Endodermal cell (in vitro differentiated cells): Measurements from ENCODE around the gene TCF7L2. TPM values are rescaled to one million over a fixed set of nuclear protein-coding genes. Genes with fewer than 3 reads are reported as not detected.

Experiments
- DNase-seq: peaks from one replicate; pipeline ENCODE4 v3.0.0-alpha.2; 2017
- H3K27ac ChIP-seq: 2 replicates; pipeline ENCODE4 v1.5.1; 2013; ENCODE audit warnings: mild to moderate bottlenecking, low read depth, low read length, moderate library complexity
- H3K27me3 ChIP-seq: 2 replicates; pipeline ENCODE4 v1.6.1; 2013; ENCODE audit warnings: mild to moderate bottlenecking, low read length, moderate library complexity; ENCODE audit not compliant: insufficient read depth, control insufficient read depth, poor library complexity, severe bottlenecking
- H3K36me3 ChIP-seq: 2 replicates; pipeline ENCODE4 v1.7.0; 2013; ENCODE audit warnings: mild to moderate bottlenecking, low read length, moderate library complexity; ENCODE audit not compliant: control insufficient read depth, insufficient read depth
- H3K4me1 ChIP-seq: one replicate; pipeline ENCODE4 v1.7.0; 2013; ENCODE audit warnings: low read length; ENCODE audit not compliant: control insufficient read depth, insufficient read depth
- H3K4me3 ChIP-seq: 2 replicates; pipeline ENCODE4 v1.5.1; 2013; ENCODE audit warnings: mild to moderate bottlenecking, low read length, moderate library complexity
- H3K9ac ChIP-seq: 2 replicates; pipeline ENCODE4 v1.6.1; 2013; ENCODE audit warnings: mild to moderate bottlenecking, low read length, moderate library complexity; ENCODE audit not compliant: poor library complexity, severe bottlenecking; ENCODE audit errors: extremely low read depth
- H3K9me3 ChIP-seq: 2 replicates; pipeline ENCODE4 v1.6.1; 2013; ENCODE audit warnings: mild to moderate bottlenecking, low read length, moderate library complexity; ENCODE audit not compliant: control insufficient read depth
- H3K27ac Mint-ChIP-seq: 2 replicates; pipeline ENCODE4 v1.8.0; 2020; ENCODE audit warnings: mixed read lengths
- H3K27me3 Mint-ChIP-seq: 2 replicates; pipeline ENCODE4 v1.8.0; 2021; ENCODE audit warnings: mild to moderate bottlenecking, mixed read lengths; ENCODE audit not compliant: insufficient read depth
- H3K36me3 Mint-ChIP-seq: 2 replicates; pipeline ENCODE4 v1.8.0; 2020; ENCODE audit warnings: low read depth, mixed read lengths
- H3K4me1 Mint-ChIP-seq: 2 replicates; pipeline ENCODE4 v1.8.0; 2020; ENCODE audit warnings: mixed read lengths
- H3K4me3 Mint-ChIP-seq: 2 replicates; pipeline ENCODE4 v1.8.0; 2020; ENCODE audit warnings: mild to moderate bottlenecking, moderate library complexity, mixed read lengths
- H3K9me3 Mint-ChIP-seq: 2 replicates; pipeline ENCODE4 v1.8.0; 2020; ENCODE audit warnings: mild to moderate bottlenecking, mixed read lengths
- WGBS, 2 experiments: methylation state at CpG; one replicate each; pipeline versions ENCODE4 v1.1.5 to v1.1.7; 2013; ENCODE audit warnings: missing lambda C conversion rate in 2 of 2, mixed read lengths in 1 of 2; ENCODE audit not compliant: insufficient coverage in 1 of 2, insufficient read length in 1 of 2; 5-methylcytosine and 5-hydroxymethylcytosine counted together
- total RNA-seq, 2 donors: library from RNA; stranded (reverse); fragmentation: NEBNext Ultra II Directional in 1 of 2; extraction: Animal tissue kit (Norgen Biotek cat#: 25700) in 1 of 2; gene quantifications; 2 replicates in 1 of 2; 3 replicates in 1 of 2; pipeline ENCODE4 v1.2.1, GENCODE V29; 2021
- TF ChIP-seq, protein P1 (sequence below): fragments of 200-600 bp; sonication (generic); conservative IDR thresholded peaks from 2 replicates; pipeline ENCODE4 v1.5.0; 2021; ENCODE audit warnings: antibody characterized with exemption, mild to moderate bottlenecking

Gene TCF7L2
- total RNA-seq, 2 donors from 2014 or later: 73.2 to 105 TPM

DNA sequence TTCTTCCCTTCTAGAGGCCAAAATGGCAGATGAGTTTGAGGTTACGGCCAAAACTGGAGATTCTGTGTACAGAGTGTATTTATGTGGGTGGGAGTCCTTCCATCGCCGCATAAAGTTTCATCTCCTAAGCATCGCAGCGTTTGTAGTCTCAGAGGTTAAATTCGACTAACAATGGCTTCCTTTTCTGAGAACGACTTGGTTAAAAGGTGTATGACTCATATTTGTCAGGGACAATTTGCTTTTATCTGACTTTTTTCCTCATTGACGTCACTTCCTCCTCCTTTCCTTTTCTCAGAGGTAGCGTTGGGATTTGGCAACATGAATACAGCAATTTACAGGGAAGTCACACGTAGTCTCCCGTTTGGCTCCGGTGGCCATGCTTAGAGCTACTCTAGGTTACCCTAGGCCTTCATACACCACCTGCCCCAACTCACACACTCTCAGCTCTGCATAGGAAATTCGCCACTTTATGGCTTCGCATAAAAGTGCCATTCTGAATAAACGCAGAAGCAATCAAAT is 37.6 kb upstream of the TCF7L2 start:
- H3K36me3 ChIP-seq: no peaks in the 10 kb centered on the region
- TF ChIP-seq, protein P1, sequence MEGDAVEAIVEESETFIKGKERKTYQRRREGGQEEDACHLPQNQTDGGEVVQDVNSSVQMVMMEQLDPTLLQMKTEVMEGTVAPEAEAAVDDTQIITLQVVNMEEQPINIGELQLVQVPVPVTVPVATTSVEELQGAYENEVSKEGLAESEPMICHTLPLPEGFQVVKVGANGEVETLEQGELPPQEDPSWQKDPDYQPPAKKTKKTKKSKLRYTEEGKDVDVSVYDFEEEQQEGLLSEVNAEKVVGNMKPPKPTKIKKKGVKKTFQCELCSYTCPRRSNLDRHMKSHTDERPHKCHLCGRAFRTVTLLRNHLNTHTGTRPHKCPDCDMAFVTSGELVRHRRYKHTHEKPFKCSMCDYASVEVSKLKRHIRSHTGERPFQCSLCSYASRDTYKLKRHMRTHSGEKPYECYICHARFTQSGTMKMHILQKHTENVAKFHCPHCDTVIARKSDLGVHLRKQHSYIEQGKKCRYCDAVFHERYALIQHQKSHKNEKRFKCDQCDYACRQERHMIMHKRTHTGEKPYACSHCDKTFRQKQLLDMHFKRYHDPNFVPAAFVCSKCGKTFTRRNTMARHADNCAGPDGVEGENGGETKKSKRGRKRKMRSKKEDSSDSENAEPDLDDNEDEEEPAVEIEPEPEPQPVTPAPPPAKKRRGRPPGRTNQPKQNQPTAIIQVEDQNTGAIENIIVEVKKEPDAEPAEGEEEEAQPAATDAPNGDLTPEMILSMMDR: no peak
- peaks cover 2% of the 10 kb centered on the region for H3K4me1 ChIP-seq
- H3K27me3 ChIP-seq: peaks cover 26% of the 10 kb centered on the region
- H3K4me3 ChIP-seq: no peak overlapping the region
- 85 to 86% methylated on average over 13 to 15 of the region's 15 CpGs for WGBS, 2 experiments
- Mint-ChIP-seq H3K9me3 (no peaks in the 10 kb centered on the region), H3K27me3 (peaks cover 61% of the 10 kb centered on the region), H3K4me3 (no peak overlapping the region), H3K27ac (no peak overlapping the region), H3K36me3 (no peaks in the 10 kb centered on the region), H3K4me1 (peaks cover 22% of the 10 kb centered on the region)
- H3K9ac ChIP-seq: no peak overlapping the region
- H3K9me3 ChIP-seq: no peaks in the 10 kb centered on the region
- no peak for DNase-seq
- no peak overlapping the region for H3K27ac ChIP-seq

DNA sequence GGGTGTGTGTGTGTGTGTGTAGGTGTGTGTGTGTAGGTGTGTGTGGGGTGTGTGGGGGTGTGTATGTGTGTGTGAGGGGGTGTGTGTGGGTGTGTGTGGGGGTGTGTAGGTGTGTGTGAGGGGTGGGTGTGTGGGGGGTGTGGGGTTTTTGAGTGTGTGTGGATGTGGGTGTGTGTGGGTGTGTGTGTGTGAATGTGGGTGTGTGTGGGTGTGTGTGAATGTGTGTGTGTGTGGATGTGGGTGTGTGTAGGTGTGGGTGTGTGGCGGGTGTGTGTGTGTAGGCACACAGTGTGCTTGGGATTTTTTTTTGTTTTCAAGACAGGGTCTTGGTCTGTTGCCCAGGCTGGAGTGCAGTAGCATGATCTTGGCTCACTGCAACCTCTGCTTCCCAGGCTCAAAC is 36.8 kb upstream of the TCF7L2 start:
- Mint-ChIP-seq H3K4me1 (peaks cover 28% of the 10 kb centered on the region), H3K27ac (no peak overlapping the region), H3K9me3 (no peaks in the 10 kb centered on the region), H3K36me3 (no peaks in the 10 kb centered on the region), H3K4me3 (no peak overlapping the region), H3K27me3 (peaks cover 69% of the 10 kb centered on the region)
- WGBS, 2 experiments: 80% methylated on average over 1 of the region's 1 CpG
- Histone ChIP-seq H3K36me3 (no peaks in the 10 kb centered on the region), H3K27ac (no peak overlapping the region), H3K9ac (no peak overlapping the region), H3K4me3 (no peak overlapping the region), H3K9me3 (no peaks in the 10 kb centered on the region), H3K4me1 (peaks cover 2% of the 10 kb centered on the region), H3K27me3 (peaks cover 26% of the 10 kb centered on the region)
- DNase-seq: no peak
- TF ChIP-seq, protein P1: no peak

DNA sequence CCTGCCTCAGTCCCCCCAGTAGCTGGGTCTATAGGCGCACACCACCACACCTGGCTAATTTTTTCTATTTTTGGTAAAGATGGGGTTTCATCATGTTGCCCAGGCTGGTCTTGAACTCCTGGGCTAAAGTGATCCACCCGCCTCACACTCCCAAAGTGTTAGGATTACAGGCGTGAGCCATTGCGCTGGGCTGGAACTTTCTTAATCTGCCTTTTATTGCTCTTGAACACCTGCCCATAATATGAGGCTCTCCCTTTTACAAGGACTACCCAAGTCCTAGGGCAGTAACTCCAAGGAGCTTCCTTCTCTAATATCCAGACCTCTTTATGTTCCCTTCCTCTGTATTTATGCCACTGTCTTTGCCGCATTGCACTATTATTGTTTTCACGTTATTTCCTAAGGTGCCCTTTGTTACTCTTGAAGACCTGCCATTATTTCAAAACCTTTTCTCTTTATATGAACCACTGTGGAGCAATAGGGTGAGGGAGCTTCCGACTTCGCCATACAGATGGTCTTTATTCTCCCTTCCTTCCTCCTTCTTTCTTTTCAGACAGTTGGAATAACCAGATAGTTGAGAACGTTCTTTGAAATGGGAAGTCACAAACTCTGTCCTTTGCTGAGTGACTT is 36.3 kb upstream of the TCF7L2 start:
- H3K9me3 Mint-ChIP-seq: no peaks in the 10 kb centered on the region
- peaks cover 28% of the 10 kb centered on the region for H3K4me1 Mint-ChIP-seq
- no peak overlapping the region for H3K27ac Mint-ChIP-seq
- TF ChIP-seq, protein P1: no peak
- no peak overlapping the region for H3K4me3 Mint-ChIP-seq
- H3K27me3 ChIP-seq: peaks cover 26% of the 10 kb centered on the region
- no peak for DNase-seq
- no peaks in the 10 kb centered on the region for H3K9me3 ChIP-seq
- no peaks in the 10 kb centered on the region for H3K36me3 Mint-ChIP-seq
- H3K9ac ChIP-seq: no peak overlapping the region
- peaks cover 2% of the 10 kb centered on the region for H3K4me1 ChIP-seq
- no peak overlapping the region for H3K27ac ChIP-seq
- H3K36me3 ChIP-seq: no peaks in the 10 kb centered on the region
- 84 to 90% methylated on average over 5 to 9 of the region's 9 CpGs for WGBS, 2 experiments
- H3K27me3 Mint-ChIP-seq: peaks cover 71% of the 10 kb centered on the region
- no peak overlapping the region for H3K4me3 ChIP-seq
